ENCODE measurements around the gene QRSL1.

DNA sequence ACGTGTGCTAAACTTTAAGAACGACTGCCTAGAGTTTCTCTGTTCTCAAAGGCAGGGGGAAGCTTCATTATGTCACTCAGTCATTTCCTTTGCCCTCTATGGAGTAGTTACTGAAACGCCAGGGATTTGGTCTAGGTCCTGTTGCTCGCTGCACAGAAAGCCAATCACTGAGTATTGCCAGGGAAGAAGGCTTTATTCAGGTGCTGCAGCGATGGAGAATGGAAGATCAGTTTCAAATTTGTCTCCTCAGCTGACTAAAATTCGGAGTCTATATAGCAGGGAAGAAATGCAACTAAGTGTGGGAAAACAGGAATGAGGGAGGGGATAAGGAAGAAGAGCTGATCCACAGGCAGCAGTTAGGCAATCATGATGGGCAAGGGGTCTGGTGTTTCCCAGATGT is 75.8 kb downstream of the QRSL1 start:
- TF ChIP-seq, protein P1, sequence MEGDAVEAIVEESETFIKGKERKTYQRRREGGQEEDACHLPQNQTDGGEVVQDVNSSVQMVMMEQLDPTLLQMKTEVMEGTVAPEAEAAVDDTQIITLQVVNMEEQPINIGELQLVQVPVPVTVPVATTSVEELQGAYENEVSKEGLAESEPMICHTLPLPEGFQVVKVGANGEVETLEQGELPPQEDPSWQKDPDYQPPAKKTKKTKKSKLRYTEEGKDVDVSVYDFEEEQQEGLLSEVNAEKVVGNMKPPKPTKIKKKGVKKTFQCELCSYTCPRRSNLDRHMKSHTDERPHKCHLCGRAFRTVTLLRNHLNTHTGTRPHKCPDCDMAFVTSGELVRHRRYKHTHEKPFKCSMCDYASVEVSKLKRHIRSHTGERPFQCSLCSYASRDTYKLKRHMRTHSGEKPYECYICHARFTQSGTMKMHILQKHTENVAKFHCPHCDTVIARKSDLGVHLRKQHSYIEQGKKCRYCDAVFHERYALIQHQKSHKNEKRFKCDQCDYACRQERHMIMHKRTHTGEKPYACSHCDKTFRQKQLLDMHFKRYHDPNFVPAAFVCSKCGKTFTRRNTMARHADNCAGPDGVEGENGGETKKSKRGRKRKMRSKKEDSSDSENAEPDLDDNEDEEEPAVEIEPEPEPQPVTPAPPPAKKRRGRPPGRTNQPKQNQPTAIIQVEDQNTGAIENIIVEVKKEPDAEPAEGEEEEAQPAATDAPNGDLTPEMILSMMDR (conservative IDR thresholded peaks at IDR 0.05; ENCODE audit: low read depth, low read length), result no peak
- no peak for TF ChIP-seq MXI1 (IDR thresholded peaks at IDR 0.05; ENCODE audit: borderline replicate concordance, low read depth, low read length)
- no peak for TF ChIP-seq SMC3 (IDR thresholded peaks at IDR 0.05; ENCODE audit: low read depth, low read length)
- TF ChIP-seq RAD21 (IDR thresholded peaks at IDR 0.05; ENCODE audit: low read length), result no peak
- no peak for TF ChIP-seq RCOR1 (IDR thresholded peaks at IDR 0.05; ENCODE audit: insufficient replicate concordance, low read length)
- TF ChIP-seq MAFK (IDR thresholded peaks at IDR 0.05; ENCODE audit: low read depth, low read length), result no peak
- TF ChIP-seq POLR2A (IDR thresholded peaks at IDR 0.05; ENCODE audit: low read depth, low read length), result no peak
- no peak for TF ChIP-seq NFE2L2 (IDR thresholded peaks at IDR 0.05; ENCODE audit: low read depth, low read length)
- no peak for TF ChIP-seq FOS (IDR thresholded peaks at IDR 0.05; ENCODE audit: low read depth, low read length)
- TF ChIP-seq CHD1 (IDR thresholded peaks at IDR 0.05; ENCODE audit: low read depth, low read length), result no peak

Data from IMR-90 (cell line).